ENCODE measurements around the gene SNX22.

Gene SNX22

GRCh38 chr15:64187396-64188191, 36.1 kb downstream of the SNX22 start:
- DNase-seq (ENCODE audit: low read depth, low spot score): peak; percentile 91
- H3K27ac ChIP-seq: peak overlapping the region; percentile 87

GRCh38 chr15:64191971-64192830, 40.7 kb downstream of the SNX22 start:
- no peak overlapping the region for H3K27ac ChIP-seq
- no peak for DNase-seq (ENCODE audit: low read depth, low spot score)

- no peak for DNase-seq (ENCODE audit: low read depth, low spot score)
- no peak overlapping the region for H3K27ac ChIP-seq
Measured at GRCh38 chr15:64193971-64194370, 42.4 kb downstream of the SNX22 start.

- H3K27ac ChIP-seq: no peak overlapping the region
- no peak for DNase-seq (ENCODE audit: low read depth, low spot score)
Measured at GRCh38 chr15:64197425-64197824, 45.9 kb downstream of the SNX22 start.

GRCh38 chr15:64205202-64205601, 53.7 kb downstream of the SNX22 start:
- H3K27ac ChIP-seq: no peak overlapping the region
- DNase-seq (ENCODE audit: low read depth, low spot score): no peak
